ENCODE results near the gene SLC6A3. TPM values are rescaled to one million over a fixed set of nuclear protein-coding genes. Genes with fewer than 3 reads are reported as not detected.

SLC6A3 gene
- total and polyA plus RNA-seq, 2 of the 13 experiments (the other 11 are each of a cell fraction or from before 2014, with no cell fraction given), result 0.01 TPM; not detected in 1

DNA sequence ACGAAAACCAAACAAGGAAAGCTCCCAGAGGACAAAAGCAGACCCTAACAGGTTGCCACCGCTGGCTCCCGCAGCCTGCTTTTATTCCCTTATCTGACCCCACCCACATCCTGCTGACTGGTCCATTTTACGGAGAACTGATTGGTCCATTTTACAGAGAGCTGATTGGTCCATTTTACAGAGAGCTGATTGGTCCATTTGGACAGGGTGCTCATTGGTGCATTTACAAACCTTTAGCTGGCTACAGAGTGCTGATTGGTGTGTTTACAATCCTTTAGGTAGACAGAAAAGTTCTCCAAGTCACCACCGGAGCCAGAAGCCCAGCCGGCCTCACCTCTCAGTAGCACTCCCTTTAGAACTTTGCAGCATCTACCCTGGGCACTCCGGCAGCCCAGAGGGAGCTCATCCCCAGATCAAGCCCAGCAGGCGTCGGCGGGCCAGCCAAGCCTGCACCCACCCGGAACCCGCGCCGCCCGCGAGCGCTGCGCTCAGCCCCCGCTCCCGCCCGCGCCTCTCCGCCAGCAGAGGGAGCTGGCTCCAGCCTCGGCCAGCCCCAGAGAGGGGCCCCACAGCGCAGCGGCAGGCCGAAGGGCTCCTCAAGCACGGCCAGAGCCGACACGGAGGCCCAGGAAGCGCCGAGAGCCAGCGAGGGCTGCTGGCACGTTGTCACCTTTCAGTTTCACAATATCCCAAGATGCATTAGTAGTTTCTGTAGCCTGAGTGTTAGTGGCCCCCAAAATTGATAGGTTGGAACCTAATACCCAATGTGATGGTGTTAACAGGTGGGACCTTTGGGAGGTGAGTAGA is 65.0 kb downstream of the SLC6A3 start (continued):
- no peak for TF ChIP-seq JUND (CRISPR knock-in tag; IDR thresholded peaks at IDR 0.05)
- TF ChIP-seq GABPB1 (CRISPR knock-in tag; IDR thresholded peaks at IDR 0.05), result peak; percentile 58; the same call in 1 of the 2 replicates
- TF ChIP-seq, protein P1, sequence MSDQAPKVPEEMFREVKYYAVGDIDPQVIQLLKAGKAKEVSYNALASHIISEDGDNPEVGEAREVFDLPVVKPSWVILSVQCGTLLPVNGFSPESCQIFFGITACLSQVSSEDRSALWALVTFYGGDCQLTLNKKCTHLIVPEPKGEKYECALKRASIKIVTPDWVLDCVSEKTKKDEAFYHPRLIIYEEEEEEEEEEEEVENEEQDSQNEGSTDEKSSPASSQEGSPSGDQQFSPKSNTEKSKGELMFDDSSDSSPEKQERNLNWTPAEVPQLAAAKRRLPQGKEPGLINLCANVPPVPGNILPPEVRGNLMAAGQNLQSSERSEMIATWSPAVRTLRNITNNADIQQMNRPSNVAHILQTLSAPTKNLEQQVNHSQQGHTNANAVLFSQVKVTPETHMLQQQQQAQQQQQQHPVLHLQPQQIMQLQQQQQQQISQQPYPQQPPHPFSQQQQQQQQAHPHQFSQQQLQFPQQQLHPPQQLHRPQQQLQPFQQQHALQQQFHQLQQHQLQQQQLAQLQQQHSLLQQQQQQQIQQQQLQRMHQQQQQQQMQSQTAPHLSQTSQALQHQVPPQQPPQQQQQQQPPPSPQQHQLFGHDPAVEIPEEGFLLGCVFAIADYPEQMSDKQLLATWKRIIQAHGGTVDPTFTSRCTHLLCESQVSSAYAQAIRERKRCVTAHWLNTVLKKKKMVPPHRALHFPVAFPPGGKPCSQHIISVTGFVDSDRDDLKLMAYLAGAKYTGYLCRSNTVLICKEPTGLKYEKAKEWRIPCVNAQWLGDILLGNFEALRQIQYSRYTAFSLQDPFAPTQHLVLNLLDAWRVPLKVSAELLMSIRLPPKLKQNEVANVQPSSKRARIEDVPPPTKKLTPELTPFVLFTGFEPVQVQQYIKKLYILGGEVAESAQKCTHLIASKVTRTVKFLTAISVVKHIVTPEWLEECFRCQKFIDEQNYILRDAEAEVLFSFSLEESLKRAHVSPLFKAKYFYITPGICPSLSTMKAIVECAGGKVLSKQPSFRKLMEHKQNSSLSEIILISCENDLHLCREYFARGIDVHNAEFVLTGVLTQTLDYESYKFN (CRISPR knock-in tag; conservative IDR thresholded peaks at IDR 0.05), result no peak
- TF ChIP-seq NFYB (CRISPR knock-in tag; IDR thresholded peaks at IDR 0.05), result peak; percentile 50
- TF ChIP-seq SALL1 (CRISPR knock-in tag; IDR thresholded peaks at IDR 0.05), result peak; percentile 51; the same call in 1 of the 2 replicates
- TF ChIP-seq, protein P2, sequence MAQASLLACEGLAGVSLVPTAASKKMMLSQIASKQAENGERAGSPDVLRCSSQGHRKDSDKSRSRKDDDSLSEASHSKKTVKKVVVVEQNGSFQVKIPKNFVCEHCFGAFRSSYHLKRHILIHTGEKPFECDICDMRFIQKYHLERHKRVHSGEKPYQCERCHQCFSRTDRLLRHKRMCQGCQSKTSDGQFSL (CRISPR knock-in tag; IDR thresholded peaks at IDR 0.05), result no peak
- TF ChIP-seq ZNF460 (CRISPR knock-in tag; IDR thresholded peaks at IDR 0.05; ENCODE audit: borderline replicate concordance), result no peak
- TF ChIP-seq, protein P3, sequence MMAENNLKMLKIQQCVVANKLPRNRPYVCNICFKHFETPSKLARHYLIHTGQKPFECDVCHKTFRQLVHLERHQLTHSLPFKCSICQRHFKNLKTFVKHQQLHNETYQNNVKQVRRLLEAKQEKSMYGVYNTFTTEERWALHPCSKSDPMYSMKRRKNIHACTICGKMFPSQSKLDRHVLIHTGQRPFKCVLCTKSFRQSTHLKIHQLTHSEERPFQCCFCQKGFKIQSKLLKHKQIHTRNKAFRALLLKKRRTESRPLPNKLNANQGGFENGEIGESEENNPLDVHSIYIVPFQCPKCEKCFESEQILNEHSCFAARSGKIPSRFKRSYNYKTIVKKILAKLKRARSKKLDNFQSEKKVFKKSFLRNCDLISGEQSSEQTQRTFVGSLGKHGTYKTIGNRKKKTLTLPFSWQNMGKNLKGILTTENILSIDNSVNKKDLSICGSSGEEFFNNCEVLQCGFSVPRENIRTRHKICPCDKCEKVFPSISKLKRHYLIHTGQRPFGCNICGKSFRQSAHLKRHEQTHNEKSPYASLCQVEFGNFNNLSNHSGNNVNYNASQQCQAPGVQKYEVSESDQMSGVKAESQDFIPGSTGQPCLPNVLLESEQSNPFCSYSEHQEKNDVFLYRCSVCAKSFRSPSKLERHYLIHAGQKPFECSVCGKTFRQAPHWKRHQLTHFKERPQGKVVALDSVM (CRISPR knock-in tag; IDR thresholded peaks at IDR 0.05), result no peak
- TF ChIP-seq PHF8 (CRISPR knock-in tag; IDR thresholded peaks at IDR 0.05), result 0 out of 2 replicates have a peak, but pooled peaks have one; percentile 27
- TF ChIP-seq ATRX (CRISPR knock-in tag; IDR thresholded peaks at IDR 0.05; ENCODE audit: borderline replicate concordance), result no peak
- TF ChIP-seq KDM2A (CRISPR knock-in tag; IDR thresholded peaks at IDR 0.05; ENCODE audit: borderline replicate concordance, low read depth), result peak; percentile 59; the same call in 1 of the 2 replicates
- TF ChIP-seq ZNF781 (CRISPR knock-in tag; IDR thresholded peaks at IDR 0.05; ENCODE audit: borderline replicate concordance, not compliant biosample characterization), result no peak
- no peak for TF ChIP-seq CREB1 (IDR thresholded peaks at IDR 0.05)
- no peak for TF ChIP-seq CREB1 (CRISPR knock-in tag; IDR thresholded peaks at IDR 0.05)
- TF ChIP-seq, protein P4, sequence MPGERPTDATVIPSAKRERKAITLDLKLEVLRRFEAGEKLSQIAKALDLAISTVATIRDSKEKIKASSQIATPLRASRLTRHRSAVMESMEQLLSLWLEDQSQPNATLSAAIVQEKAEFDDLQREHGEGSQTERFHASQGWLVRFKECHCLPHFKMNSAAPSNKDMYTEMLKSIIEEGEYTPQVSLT (CRISPR knock-in tag; IDR thresholded peaks at IDR 0.05; ENCODE audit: borderline replicate concordance, low read depth), result no peak
- TF ChIP-seq ZNF274 (CRISPR knock-in tag; IDR thresholded peaks at IDR 0.05), result 0 out of 2 replicates have a peak, but pooled peaks have one; percentile 36
- TF ChIP-seq HMG20B (CRISPR knock-in tag; conservative IDR thresholded peaks at IDR 0.05), result no peak
- TF ChIP-seq NBN (conservative IDR thresholded peaks at IDR 0.05), result no peak
- TF ChIP-seq IKZF4 (CRISPR knock-in tag; IDR thresholded peaks at IDR 0.05; ENCODE audit: borderline replicate concordance, low read depth, not compliant biosample characterization), result no peak
- TF ChIP-seq ATF7-NPFF (CRISPR knock-in tag; IDR thresholded peaks at IDR 0.05; ENCODE audit: low read depth), result 0 out of 2 replicates have a peak, but pooled peaks have one; percentile 43
- TF ChIP-seq, protein P5, sequence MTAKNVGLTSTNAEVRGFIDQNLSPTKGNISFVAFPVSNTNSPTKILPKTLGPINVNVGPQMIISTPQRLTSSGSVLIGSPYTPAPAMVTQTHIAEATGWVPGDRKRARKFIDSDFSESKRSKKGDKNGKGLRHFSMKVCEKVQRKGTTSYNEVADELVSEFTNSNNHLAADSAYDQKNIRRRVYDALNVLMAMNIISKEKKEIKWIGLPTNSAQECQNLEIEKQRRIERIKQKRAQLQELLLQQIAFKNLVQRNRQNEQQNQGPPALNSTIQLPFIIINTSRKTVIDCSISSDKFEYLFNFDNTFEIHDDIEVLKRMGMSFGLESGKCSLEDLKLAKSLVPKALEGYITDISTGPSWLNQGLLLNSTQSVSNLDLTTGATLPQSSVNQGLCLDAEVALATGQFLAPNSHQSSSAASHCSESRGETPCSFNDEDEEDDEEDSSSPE (CRISPR knock-in tag; IDR thresholded peaks at IDR 0.05), result no peak
